Head of caudate nucleus (tissue), 42 donors: ENCODE results near the gene LTBP1.
A peak's percentile ranks its signal among the peaks of the same experiment; 100 is the strongest.
"Not testable (repeated sequence)": the region's sequence is repeated elsewhere in the genome, so short reads cannot be mapped to it uniquely, and the experiment has no call there.

ENCODE experiments used
- DNase-seq, 42 donors: peaks; one replicate each; pipeline versions ENCODE4 v3.0.0 to v3.0.0-alpha.2; 2020 to 2021; ENCODE audit warnings: mixed read lengths in 7 of 42
- intact Hi-C: fragments of 100-400 bp; cut with DNase I; formaldehyde crosslinking; loops from one replicate; pipeline ENCODE4 v1.15.0; 2022

Gene LTBP1

GRCh38 chr2:33022989-33023727, 76.4 kb downstream of the LTBP1 start:
- no peak for DNase-seq
- intact Hi-C loops, result loop anchor here (10.0 kb wide), 1 partner anchor 78 kb away; the partner anchor contains the start of gene LTBP1

- DNase-seq, result no peak
- intact Hi-C loops, result loop anchor here (10.0 kb wide), 1 partner anchor 79 kb away; the partner anchor contains the start of gene LTBP1
Measured at GRCh38 chr2:33023728-33024500, 77.2 kb downstream of the LTBP1 start.

- no peak for DNase-seq
- intact Hi-C loops, result loop anchor here (10.0 kb wide), 1 partner anchor 80 kb away; the partner anchor contains the start of gene LTBP1
Measured at GRCh38 chr2:33024758-33025157, 78.0 kb downstream of the LTBP1 start.

GRCh38 chr2:33029459-33029858, 82.7 kb downstream of the LTBP1 start:
- intact Hi-C loops, result loop anchor here (10.0 kb wide), 1 partner anchor 85 kb away; the partner anchor contains the start of gene LTBP1
- no peak for DNase-seq

GRCh38 chr2:33029926-33030325, 83.2 kb downstream of the LTBP1 start:
- intact Hi-C loops, result loop anchor here (10.0 kb wide), 3 partner anchors 85 to 555 kb away; partner anchors contain the start of gene LTBP1
- DNase-seq, result no peak

GRCh38 chr2:33030326-33030725, 83.6 kb downstream of the LTBP1 start:
- intact Hi-C loops, result loop anchor here (10.0 kb wide), 2 partner anchors 344 to 554 kb away; no protein-coding TSS in a partner anchor
- DNase-seq, result no peak

- DNase-seq, result no peak
- intact Hi-C loops, result loop anchor here (10.0 kb wide), 2 partner anchors 343 to 553 kb away; no protein-coding TSS in a partner anchor
Measured at GRCh38 chr2:33032245-33032644, 85.5 kb downstream of the LTBP1 start.

- intact Hi-C loops, result loop anchor here (1.0 to 10.0 kb wide), 3 partner anchors 260 to 551 kb away; no protein-coding TSS in a partner anchor
- DNase-seq, result peak in 13 of 42 donors; percentile 15 to 62 (median 27)
Measured at GRCh38 chr2:33033606-33034081, 86.9 kb downstream of the LTBP1 start.

GRCh38 chr2:33034784-33035183, 88.0 kb downstream of the LTBP1 start:
- intact Hi-C loops, result loop anchor here (10.0 kb wide), 2 partner anchors 340 to 550 kb away; no protein-coding TSS in a partner anchor
- DNase-seq, result peak in 10 of 42 donors; percentile 12 to 58 (median 18)

- intact Hi-C loops, result loop anchor here (10.0 kb wide), 2 partner anchors 337 to 547 kb away; no protein-coding TSS in a partner anchor
- DNase-seq, result no peak
Measured at GRCh38 chr2:33038230-33038629, 91.5 kb downstream of the LTBP1 start.

- intact Hi-C loops, result loop anchor here (10.0 kb wide), 2 partner anchors 336 to 546 kb away; no protein-coding TSS in a partner anchor
- no peak for DNase-seq
Measured at GRCh38 chr2:33038799-33039198, 92.0 kb downstream of the LTBP1 start.

GRCh38 chr2:33040541-33040940, 93.8 kb downstream of the LTBP1 start:
- DNase-seq, result no peak
- intact Hi-C loops, result no loop called here

GRCh38 chr2:33042265-33042664, 95.5 kb downstream of the LTBP1 start:
- no peak for DNase-seq
- intact Hi-C loops, result no loop called here

- no peak for DNase-seq
- intact Hi-C loops, result no loop called here
Measured at GRCh38 chr2:33042819-33043218, 96.1 kb downstream of the LTBP1 start.

GRCh38 chr2:33047939-33048338, 101.2 kb downstream of the LTBP1 start:
- intact Hi-C loops, result no loop called here
- DNase-seq, result no peak

GRCh38 chr2:33051586-33052360, 105.0 kb downstream of the LTBP1 start:
- intact Hi-C loops, result no loop called here
- DNase-seq, result no peak

- DNase-seq, result no peak
- intact Hi-C loops, result no loop called here
Measured at GRCh38 chr2:33052361-33052735, 105.6 kb downstream of the LTBP1 start.

GRCh38 chr2:33052795-33053194, 106.0 kb downstream of the LTBP1 start:
- DNase-seq, intact Hi-C loops: not testable (repeated sequence)

GRCh38 chr2:33056170-33056569, 109.4 kb downstream of the LTBP1 start:
- intact Hi-C loops, result no loop called here

More at GRCh38 chr2:33056170-33056569, 109.4 kb downstream of the LTBP1 start:
- DNase-seq, result no peak
